Smooth muscle cell (in vitro differentiated cells): ENCODE data around the gene KNL1. TPM values are rescaled to one million over a fixed set of nuclear protein-coding genes. Genes with fewer than 3 reads are reported as not detected.

ENCODE experiments used
- DNase-seq: peaks from one replicate; lab custom pipeline; 2025; ENCODE audit not compliant: unreplicated experiment; lab: John Stamatoyannopoulos, UW
- H2AFZ ChIP-seq: fragments of 200-600 bp; sonication (generic); 2 replicates; pipeline ENCODE4 v1.6.0; 2016; ENCODE audit warnings: antibody characterized with exemption, low read depth, mild to moderate bottlenecking
- H3F3A ChIP-seq: fragments of 200-600 bp; sonication (generic); 2 replicates; pipeline ENCODE4 v1.6.0; 2017; ENCODE audit warnings: antibody characterized with exemption, low read depth
- H3K27ac ChIP-seq: fragments of 200-600 bp; sonication (generic); 2 replicates; pipeline ENCODE4 v1.5.1; 2016; ENCODE audit warnings: low read depth, mild to moderate bottlenecking
- H3K27me3 ChIP-seq: fragments of 200-600 bp; sonication (generic); 2 replicates; pipeline ENCODE4 v1.6.1; 2016; ENCODE audit warnings: low read depth, mild to moderate bottlenecking
- H3K36me3 ChIP-seq: fragments of 200-600 bp; sonication (generic); 2 replicates; pipeline ENCODE4 v1.5.1; 2016; ENCODE audit warnings: low read depth
- H3K4me1 ChIP-seq: fragments of 200-600 bp; sonication (generic); 2 replicates; pipeline ENCODE4 v1.5.1; 2016; ENCODE audit warnings: low read depth
- H3K4me2 ChIP-seq: fragments of 200-600 bp; sonication (generic); 2 replicates; pipeline ENCODE4 v1.6.0; 2016; ENCODE audit warnings: mild to moderate bottlenecking
- H3K4me3 ChIP-seq: fragments of 200-600 bp; sonication (generic); 2 replicates; pipeline ENCODE4 v1.5.1; 2016; ENCODE audit warnings: mild to moderate bottlenecking
- H3K79me2 ChIP-seq: fragments of 200-600 bp; sonication (generic); 2 replicates; pipeline ENCODE4 v1.6.0; 2016; ENCODE audit warnings: low read depth, mild to moderate bottlenecking
- H3K9ac ChIP-seq: fragments of 200-600 bp; sonication (generic); 2 replicates; pipeline ENCODE4 v1.6.0; 2016; ENCODE audit warnings: low read depth
- H3K9me3 ChIP-seq: fragments of 200-600 bp; sonication (generic); replicated peaks from 2 replicates; pipeline ENCODE4 v1.5.1; 2016; ENCODE audit warnings: low read depth
- H4K20me1 ChIP-seq: fragments of 200-600 bp; sonication (generic); 2 replicates; pipeline ENCODE4 v1.6.0; 2016; ENCODE audit warnings: low read depth
- CTCF ChIP-seq: fragments of 200-600 bp; sonication (generic); IDR thresholded peaks from 2 replicates; pipeline ENCODE4 v1.5.1; 2017; ENCODE audit warnings: borderline replicate concordance, mild to moderate bottlenecking, antibody characterized with exemption; ENCODE audit not compliant: insufficient read depth, poor library complexity, severe bottlenecking
- WGBS: methylation state at CpG from one replicate; pipeline ENCODE4 v1.1.7; 2016; ENCODE audit warnings: low lambda C conversion rate; 5-methylcytosine and 5-hydroxymethylcytosine counted together
- polyA plus RNA-seq: library from polyadenylated mRNA; unstranded; fragments of >200 nt; fragmentation: Nextera tagmentation; extraction: Ambion mirVana; gene quantifications from 2 replicates; pipeline ENCODE4 v1.2.1, GENCODE V29; 2016
- total RNA-seq: library from RNA; depleted of rRNA; stranded (reverse); fragments of >200 nt; gene quantifications from 2 replicates; pipeline ENCODE4 v1.2.3, GENCODE V29; 2014

Gene KNL1
- total and polyA plus RNA-seq, 2 experiments from 2014 or later, result 3.1 to 10.8 TPM

DNA sequence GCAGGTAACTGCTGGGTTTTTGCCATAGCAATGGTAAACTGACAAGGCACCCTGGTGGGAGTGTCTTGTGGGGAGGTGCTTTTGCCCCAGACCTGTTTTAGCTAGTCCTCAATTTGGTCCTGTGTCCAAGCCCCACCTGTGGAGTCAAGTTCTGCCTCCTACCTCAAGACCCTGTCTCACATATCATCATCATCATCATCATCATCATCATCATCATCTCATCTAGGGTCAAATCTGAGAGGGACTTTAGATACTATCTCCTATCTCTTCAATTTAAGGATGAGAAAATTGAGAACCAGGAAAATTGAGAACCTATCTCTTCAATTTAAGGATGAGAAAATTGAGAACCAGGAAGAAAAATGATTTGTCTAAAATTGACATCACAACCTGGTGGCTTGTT is 9.9 kb downstream of the KNL1 start:
- H2AFZ ChIP-seq, result no peak overlapping the region
- DNase-seq, result no peak
- no peak overlapping the region for H3K27ac ChIP-seq
- H4K20me1 ChIP-seq, result no peaks in the 10 kb centered on the region
- peaks cover 4% of the 10 kb centered on the region for H3K79me2 ChIP-seq
- no peaks in the 10 kb centered on the region for H3K4me1 ChIP-seq
- H3K9ac ChIP-seq, result no peak overlapping the region
- H3K4me3 ChIP-seq, result no peak overlapping the region
- TF ChIP-seq CTCF, result no peak
- H3K9me3 ChIP-seq, result no peaks in the 10 kb centered on the region
- no peaks in the 10 kb centered on the region for H3K27me3 ChIP-seq
- H3K36me3 ChIP-seq, result no peaks in the 10 kb centered on the region
- no peak overlapping the region for H3K4me2 ChIP-seq
- no peaks in the 10 kb centered on the region for H3F3A ChIP-seq

GRCh38 chr15:40613080-40613479 is 19.0 kb downstream of the KNL1 start:
- no peak for TF ChIP-seq CTCF
- 90% methylated on average over 5 of the region's 5 CpGs for WGBS
- no peaks in the 10 kb centered on the region for H3F3A ChIP-seq
- no peaks in the 10 kb centered on the region for H3K4me1 ChIP-seq
- H4K20me1 ChIP-seq, result no peaks in the 10 kb centered on the region
- no peaks in the 10 kb centered on the region for H3K27me3 ChIP-seq
- H3K27ac ChIP-seq, result no peak overlapping the region
- DNase-seq, result no peak
- H2AFZ ChIP-seq, result no peak overlapping the region
- no peaks in the 10 kb centered on the region for H3K79me2 ChIP-seq
- H3K4me2 ChIP-seq, result no peak overlapping the region
- no peaks in the 10 kb centered on the region for H3K36me3 ChIP-seq
- H3K9ac ChIP-seq, result no peak overlapping the region
- H3K9me3 ChIP-seq, result no peaks in the 10 kb centered on the region
- no peak overlapping the region for H3K4me3 ChIP-seq

GRCh38 chr15:40618023-40618422 is 24.0 kb downstream of the KNL1 start:
- WGBS, result 100% methylated on average over 2 of the region's 2 CpGs
- no peak for TF ChIP-seq CTCF
- H2AFZ ChIP-seq, result no peak overlapping the region
- no peak overlapping the region for H3K27ac ChIP-seq
- H4K20me1 ChIP-seq, result no peaks in the 10 kb centered on the region
- no peaks in the 10 kb centered on the region for H3F3A ChIP-seq
- H3K79me2 ChIP-seq, result no peaks in the 10 kb centered on the region
- H3K27me3 ChIP-seq, result no peaks in the 10 kb centered on the region
- no peak overlapping the region for H3K4me3 ChIP-seq
- no peaks in the 10 kb centered on the region for H3K9me3 ChIP-seq
- peaks cover 10% of the 10 kb centered on the region for H3K36me3 ChIP-seq
- no peak for DNase-seq
- H3K9ac ChIP-seq, result no peak overlapping the region
- no peak overlapping the region for H3K4me2 ChIP-seq
- no peaks in the 10 kb centered on the region for H3K4me1 ChIP-seq

DNA sequence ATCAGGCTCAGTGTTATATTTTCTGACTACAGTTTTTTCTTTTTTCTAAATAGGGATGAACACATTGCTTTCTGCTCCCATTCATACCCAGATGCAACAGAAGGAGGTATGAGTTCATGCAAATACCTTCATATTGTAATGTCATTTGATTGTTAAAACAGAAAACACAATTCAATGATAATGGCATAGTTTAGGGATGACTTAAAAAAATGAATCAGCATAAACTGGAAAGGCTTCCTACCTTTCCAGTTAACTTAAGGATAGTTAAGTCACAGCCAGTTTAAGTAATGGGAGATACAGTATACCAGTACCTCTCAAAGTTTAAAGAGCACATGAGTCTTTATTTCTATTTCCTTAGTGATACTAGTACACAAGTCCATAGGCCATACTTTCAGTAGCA is 24.9 kb downstream of the KNL1 start:
- no peak overlapping the region for H3K27ac ChIP-seq
- no peaks in the 10 kb centered on the region for H3K27me3 ChIP-seq
- no peaks in the 10 kb centered on the region for H3K9me3 ChIP-seq
- H4K20me1 ChIP-seq, result no peaks in the 10 kb centered on the region
- TF ChIP-seq CTCF, result no peak
- no peaks in the 10 kb centered on the region for H3K79me2 ChIP-seq
- H2AFZ ChIP-seq, result no peak overlapping the region
- no peak for DNase-seq
- no peak overlapping the region for H3K9ac ChIP-seq
- H3K4me1 ChIP-seq, result no peaks in the 10 kb centered on the region
- no peak overlapping the region for H3K4me3 ChIP-seq
- H3F3A ChIP-seq, result no peaks in the 10 kb centered on the region
- peaks cover 10% of the 10 kb centered on the region for H3K36me3 ChIP-seq
- H3K4me2 ChIP-seq, result no peak overlapping the region
